GM06990 (cell line): ENCODE results near the gene TEX28.
"Not testable (repeated sequence)": the region's sequence is repeated elsewhere in the genome, so short reads cannot be mapped to it uniquely, and the experiment has no call there.

Experiments used
- DNase-seq: peaks from one replicate; pipeline ENCODE4 v3.0.0-alpha.2; 2011; ENCODE audit not compliant: insufficient read length; ENCODE audit errors: extremely low read depth
- H3K27me3 ChIP-seq: replicated peaks from 2 replicates; pipeline ENCODE4 v1.6.0; 2011; ENCODE audit warnings: low read length; ENCODE audit not compliant: control insufficient read depth, insufficient read depth
- H3K36me3 ChIP-seq: 2 replicates; pipeline ENCODE4 v1.5.1; 2011; ENCODE audit warnings: low read length; ENCODE audit not compliant: control insufficient read depth, insufficient read depth
- H3K4me3 ChIP-seq: replicated peaks from 2 replicates; pipeline ENCODE4 v1.5.1; 2011; ENCODE audit warnings: low read depth, mild to moderate bottlenecking, control low read depth, low read length
- CTCF ChIP-seq: IDR thresholded peaks from 2 replicates; pipeline ENCODE4 v1.5.1; 2011; ENCODE audit warnings: low read length, control low read depth, mild to moderate bottlenecking, inconsistent platforms; ENCODE audit not compliant: insufficient read depth, poor library complexity, severe bottlenecking

The TEX28 gene

GRCh38 chrX:154308108-154308946 lies 13.4 kb upstream of the TEX28 start:
- DNase-seq: peak; percentile 39
- TF ChIP-seq CTCF: peak; percentile 77
- Histone ChIP-seq H3K36me3 (no peaks in the 10 kb centered on the region), H3K4me3 (no peak overlapping the region), H3K27me3 (no peaks in the 10 kb centered on the region)

GRCh38 chrX:154307202-154307601 lies 12.3 kb upstream of the TEX28 start:
- no peak for TF ChIP-seq CTCF
- Histone ChIP-seq H3K36me3 (no peaks in the 10 kb centered on the region), H3K4me3 (no peak overlapping the region), H3K27me3 (no peaks in the 10 kb centered on the region)
- no peak for DNase-seq

- no peak for DNase-seq
- no peak for TF ChIP-seq CTCF
- no peaks in the 10 kb centered on the region for H3K27me3 ChIP-seq
- H3K36me3 ChIP-seq: no peaks in the 10 kb centered on the region
- H3K4me3 ChIP-seq: no peak overlapping the region
Observed at GRCh38 chrX:154305541-154306205, 10.7 kb upstream of the TEX28 start.

- TF ChIP-seq CTCF: no peak
- no peak overlapping the region for H3K4me3 ChIP-seq
Observed at GRCh38 chrX:154304846-154305245, 9.9 kb upstream of the TEX28 start.

GRCh38 chrX:154303476-154303875 lies 8.6 kb upstream of the TEX28 start:
- no peaks in the 10 kb centered on the region for H3K27me3 ChIP-seq
- no peak for TF ChIP-seq CTCF
- H3K36me3 ChIP-seq: no peaks in the 10 kb centered on the region
- no peak for DNase-seq
- no peak overlapping the region for H3K4me3 ChIP-seq

More at GRCh38 chrX:154304846-154305245, 9.9 kb upstream of the TEX28 start:
- no peaks in the 10 kb centered on the region for H3K36me3 ChIP-seq
- DNase-seq: no peak
- no peaks in the 10 kb centered on the region for H3K27me3 ChIP-seq

GRCh38 chrX:154302998-154303397 lies 8.1 kb upstream of the TEX28 start:
- H3K27me3 ChIP-seq, DNase-seq, H3K4me3 ChIP-seq, H3K36me3 ChIP-seq: not testable (repeated sequence)
